IPS-18a (cell line): ENCODE results near the gene OTUD3.
"Not testable (repeated sequence)": the region's sequence is repeated elsewhere in the genome, so short reads cannot be mapped to it uniquely, and the experiment has no call there.

Experiments
- H3K27ac ChIP-seq: one replicate; pipeline ENCODE4 v1.5.1; 2013; ENCODE audit warnings: low read length
- H3K27me3 ChIP-seq: one replicate; pipeline ENCODE4 v1.6.1; 2013; ENCODE audit warnings: mild to moderate bottlenecking, low read length; ENCODE audit not compliant: control insufficient read depth, insufficient read depth
- H3K36me3 ChIP-seq: one replicate; pipeline ENCODE4 v1.6.1; 2013; ENCODE audit warnings: low read depth, low read length; ENCODE audit not compliant: control insufficient read depth
- H3K4me1 ChIP-seq: one replicate; pipeline ENCODE4 v1.6.1; 2013; ENCODE audit warnings: low read depth, low read length; ENCODE audit not compliant: control insufficient read depth
- H3K4me3 ChIP-seq: one replicate; pipeline ENCODE4 v1.5.1; 2013; ENCODE audit warnings: low read length
- H3K9ac ChIP-seq: one replicate; pipeline ENCODE4 v1.6.1; 2013; ENCODE audit warnings: mild to moderate bottlenecking, low read length, moderate library complexity
- H3K9me3 ChIP-seq: one replicate; pipeline ENCODE4 v1.6.1; 2013; ENCODE audit warnings: low read depth, low read length; ENCODE audit not compliant: control insufficient read depth

The OTUD3 gene

DNA sequence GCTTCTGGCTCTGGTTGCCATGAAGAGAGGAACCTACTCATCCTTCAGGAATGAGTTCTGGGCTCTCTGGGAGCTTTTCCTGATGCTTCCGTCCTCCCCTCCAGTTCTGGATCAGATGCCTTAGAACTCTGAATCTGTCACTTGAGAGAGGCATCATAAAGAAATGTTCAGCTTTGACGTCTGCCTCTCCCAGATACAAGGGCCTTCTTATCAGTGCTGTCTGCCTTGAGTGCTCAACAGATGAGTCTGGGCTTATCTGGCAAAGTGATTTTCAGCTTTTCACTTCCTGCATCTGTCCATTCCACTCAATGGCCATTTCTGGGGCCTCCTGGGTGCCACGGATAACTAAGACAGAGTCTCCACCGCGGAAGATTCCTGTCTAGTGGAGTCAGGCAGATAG is 12.3 kb upstream of the OTUD3 start:
- H3K9me3 ChIP-seq = no peaks in the 10 kb centered on the region
- no peaks in the 10 kb centered on the region for H3K4me1 ChIP-seq
- H3K27me3 ChIP-seq = no peaks in the 10 kb centered on the region
- no peak overlapping the region for H3K4me3 ChIP-seq
- H3K9ac ChIP-seq = no peak overlapping the region
- no peaks in the 10 kb centered on the region for H3K36me3 ChIP-seq
- H3K27ac ChIP-seq = no peak overlapping the region

DNA sequence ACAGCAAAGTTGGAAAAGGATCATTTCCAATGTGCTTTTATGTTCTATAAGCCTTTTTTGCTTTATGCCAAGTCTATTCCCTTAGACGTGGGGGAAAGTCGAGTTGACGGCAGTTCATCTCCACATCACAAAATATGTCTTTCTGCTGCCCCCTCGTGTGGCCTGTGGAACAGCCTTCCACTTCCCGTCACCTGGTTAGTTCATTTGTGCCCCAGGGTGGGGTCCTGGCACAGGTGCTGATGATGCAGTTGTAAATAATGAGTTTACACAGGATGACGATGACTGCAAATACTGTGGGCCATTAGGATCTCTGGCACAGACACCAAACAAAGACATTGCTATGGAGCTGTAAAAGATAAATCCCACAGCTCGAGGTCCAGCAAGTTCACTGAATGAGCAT is 10.0 kb upstream of the OTUD3 start:
- no peak overlapping the region for H3K9ac ChIP-seq
- no peaks in the 10 kb centered on the region for H3K4me1 ChIP-seq
- no peaks in the 10 kb centered on the region for H3K36me3 ChIP-seq
- no peak overlapping the region for H3K4me3 ChIP-seq
- no peaks in the 10 kb centered on the region for H3K27me3 ChIP-seq
- no peak overlapping the region for H3K27ac ChIP-seq
- H3K9me3 ChIP-seq = no peaks in the 10 kb centered on the region

DNA sequence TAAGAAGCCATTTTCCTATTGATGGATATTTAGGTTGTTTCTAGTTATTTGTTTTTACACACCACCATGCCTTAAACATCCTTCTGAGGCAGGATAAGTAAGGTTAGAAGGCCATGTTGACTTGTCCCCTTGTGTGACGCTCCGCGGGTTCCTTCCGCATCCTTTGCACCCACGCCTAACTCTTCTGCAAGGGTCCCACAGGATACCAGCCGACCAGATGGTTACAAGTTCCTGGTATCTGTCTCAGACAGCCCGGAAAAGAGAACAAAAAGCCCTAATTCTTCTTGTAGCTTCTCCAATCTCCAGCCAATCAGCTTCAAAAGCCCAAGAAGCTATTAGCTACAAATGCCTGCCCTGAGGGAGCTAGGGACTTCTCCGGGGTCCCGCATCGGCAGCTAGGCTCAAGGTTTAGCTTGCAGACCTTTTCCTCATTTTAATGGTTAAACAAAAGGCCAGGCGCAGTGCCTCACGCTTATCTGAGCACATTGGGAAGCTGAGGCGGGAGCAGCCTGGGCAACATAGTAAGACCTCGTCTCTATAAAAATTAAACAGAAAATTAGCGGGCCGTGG is 4.9 kb upstream of the OTUD3 start:
- Histone ChIP-seq H3K4me1 (no peaks in the 10 kb centered on the region), H3K4me3 (no peak overlapping the region), H3K27me3 (no peaks in the 10 kb centered on the region), H3K36me3 (no peaks in the 10 kb centered on the region), H3K9ac (no peak overlapping the region), H3K9me3 (no peaks in the 10 kb centered on the region), H3K27ac (no peak overlapping the region)

- Histone ChIP-seq H3K9ac (no peak overlapping the region), H3K9me3 (no peaks in the 10 kb centered on the region), H3K4me1 (no peaks in the 10 kb centered on the region), H3K4me3 (no peak overlapping the region), H3K27me3 (no peaks in the 10 kb centered on the region), H3K27ac (no peak overlapping the region), H3K36me3 (no peaks in the 10 kb centered on the region)
Observed at GRCh38 chr1:19877821-19878636, 4.2 kb upstream of the OTUD3 start.

DNA sequence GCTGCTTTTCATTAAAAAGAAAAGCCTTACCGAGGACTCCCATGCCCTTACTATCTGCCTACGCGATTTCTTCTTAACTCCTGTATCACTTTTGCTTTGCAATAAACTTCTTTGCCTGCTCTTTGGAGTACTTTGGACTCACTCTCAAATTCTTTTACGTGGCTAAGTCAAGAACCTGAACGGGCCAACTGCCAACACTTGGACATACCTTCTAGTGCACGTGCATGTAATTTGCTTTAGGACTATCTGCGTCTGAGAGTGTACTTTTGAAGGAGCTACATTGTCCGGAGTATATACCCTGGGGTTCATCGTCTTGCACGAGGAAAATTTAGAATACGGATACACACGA is 3.6 kb upstream of the OTUD3 start:
- Histone ChIP-seq H3K4me3 (no peak overlapping the region), H3K36me3 (no peaks in the 10 kb centered on the region), H3K4me1 (no peaks in the 10 kb centered on the region), H3K27ac (no peak overlapping the region), H3K9me3 (no peaks in the 10 kb centered on the region), H3K27me3 (no peaks in the 10 kb centered on the region), H3K9ac (no peak overlapping the region)

GRCh38 chr1:19879227-19879626 is 3.0 kb upstream of the OTUD3 start:
- H3K27ac ChIP-seq = no peak overlapping the region
- H3K9ac ChIP-seq = no peak overlapping the region
- no peaks in the 10 kb centered on the region for H3K4me1 ChIP-seq
- no peaks in the 10 kb centered on the region for H3K36me3 ChIP-seq
- no peaks in the 10 kb centered on the region for H3K9me3 ChIP-seq
- H3K4me3 ChIP-seq = no peak overlapping the region
- H3K27me3 ChIP-seq = no peaks in the 10 kb centered on the region

GRCh38 chr1:19879661-19880060 is 2.5 kb upstream of the OTUD3 start:
- Histone ChIP-seq H3K36me3 (no peaks in the 10 kb centered on the region), H3K4me3 (no peak overlapping the region), H3K9me3 (no peaks in the 10 kb centered on the region), H3K4me1 (no peaks in the 10 kb centered on the region), H3K27ac (no peak overlapping the region), H3K9ac (no peak overlapping the region), H3K27me3 (no peaks in the 10 kb centered on the region)

DNA sequence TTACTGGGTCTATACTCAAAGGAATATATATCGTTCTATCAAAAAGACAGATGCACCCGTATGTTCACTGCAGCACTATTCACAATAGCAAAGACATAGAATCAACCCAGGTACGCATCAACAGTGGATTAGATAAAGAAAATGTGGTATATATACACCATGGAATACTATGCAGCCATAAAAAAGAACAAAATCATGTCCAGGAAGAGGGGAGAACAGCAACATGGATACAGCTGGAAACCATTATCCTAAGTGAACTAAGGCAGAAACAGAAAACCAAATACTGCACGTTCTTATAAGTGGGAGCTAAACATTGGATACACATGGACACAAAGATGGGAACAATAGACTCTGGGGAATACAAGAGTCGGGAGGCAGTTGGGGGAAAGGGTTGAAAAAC is 1.4 kb upstream of the OTUD3 start:
- not testable (repeated sequence) for H3K27me3 ChIP-seq, H3K36me3 ChIP-seq, H3K9me3 ChIP-seq, H3K27ac ChIP-seq, H3K9ac ChIP-seq, H3K4me1 ChIP-seq, H3K4me3 ChIP-seq

DNA sequence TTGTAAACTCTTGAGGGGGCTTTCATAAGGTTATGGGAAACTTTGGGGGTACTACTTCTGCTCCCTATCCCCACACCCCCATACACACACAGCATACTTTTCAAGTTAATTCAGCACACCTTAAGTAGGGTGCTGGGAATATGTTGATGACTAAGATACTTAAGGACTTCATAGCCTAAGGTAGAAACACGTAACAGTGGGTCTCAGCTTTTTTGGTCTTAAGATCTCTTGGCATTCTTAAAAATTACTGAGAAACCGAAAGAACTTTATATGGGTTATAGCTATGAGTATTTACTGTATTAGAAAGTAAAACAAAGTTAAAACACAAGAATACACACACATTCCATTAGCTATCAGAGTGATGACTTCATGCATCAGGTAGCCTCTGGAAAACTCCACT is 2.1 kb downstream of the OTUD3 start:
- Histone ChIP-seq H3K9me3 (no peaks in the 10 kb centered on the region), H3K27ac (no peak overlapping the region), H3K27me3 (no peaks in the 10 kb centered on the region), H3K4me3 (no peak overlapping the region), H3K9ac (no peak overlapping the region), H3K36me3 (peaks cover 2% of the 10 kb centered on the region), H3K4me1 (no peaks in the 10 kb centered on the region)

GRCh38 chr1:19885821-19886220 is 3.6 kb downstream of the OTUD3 start:
- H3K9ac ChIP-seq = no peak overlapping the region
- H3K36me3 ChIP-seq = peaks cover 11% of the 10 kb centered on the region
- no peaks in the 10 kb centered on the region for H3K9me3 ChIP-seq
- H3K4me1 ChIP-seq = no peaks in the 10 kb centered on the region
- H3K4me3 ChIP-seq = no peak overlapping the region
- no peak overlapping the region for H3K27ac ChIP-seq
- no peaks in the 10 kb centered on the region for H3K27me3 ChIP-seq

DNA sequence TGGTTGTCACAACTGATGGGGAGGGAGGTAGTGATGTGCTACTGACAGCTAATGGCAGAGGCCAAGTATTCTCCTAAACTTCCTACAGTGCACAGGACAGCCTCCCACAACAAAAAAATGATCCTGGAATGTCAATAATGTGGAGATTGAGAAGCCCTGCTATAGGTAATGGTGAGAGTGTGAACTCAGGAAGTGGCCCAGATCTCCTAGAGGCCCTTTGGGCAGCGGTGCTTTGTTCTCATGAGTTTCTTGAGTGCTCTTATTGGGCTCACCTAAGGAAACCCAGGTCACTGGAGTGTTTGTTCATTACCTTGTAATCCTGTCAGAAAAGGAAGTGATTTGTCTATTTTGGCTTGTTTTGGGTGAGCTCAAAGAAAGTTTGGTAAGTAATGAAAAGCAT is 5.9 kb downstream of the OTUD3 start:
- Histone ChIP-seq H3K4me1 (no peaks in the 10 kb centered on the region), H3K9me3 (no peaks in the 10 kb centered on the region), H3K4me3 (no peak overlapping the region), H3K36me3 (peaks cover 34% of the 10 kb centered on the region), H3K9ac (no peak overlapping the region), H3K27ac (no peak overlapping the region), H3K27me3 (no peaks in the 10 kb centered on the region)

- H3K9me3 ChIP-seq = no peaks in the 10 kb centered on the region
- H3K4me1 ChIP-seq = no peaks in the 10 kb centered on the region
- no peak overlapping the region for H3K4me3 ChIP-seq
- H3K27me3 ChIP-seq = no peaks in the 10 kb centered on the region
- peaks cover 48% of the 10 kb centered on the region for H3K36me3 ChIP-seq
- no peak overlapping the region for H3K9ac ChIP-seq
- H3K27ac ChIP-seq = no peak overlapping the region
Observed at GRCh38 chr1:19889656-19890055, 7.5 kb downstream of the OTUD3 start.
